Ascending aorta (tissue), 2 donors: ENCODE data around the gene PEX26. TPM values are rescaled to one million over a fixed set of nuclear protein-coding genes. Genes with fewer than 3 reads are reported as not detected.

Source experiments
- DNase-seq, 2 donors: peaks; one replicate each; pipeline ENCODE4 v3.0.0-alpha.2; 2019; ENCODE audit warnings: low spot score in 2 of 2
- H3K27ac ChIP-seq, 2 donors: fragments of 200-600 bp; sonication (generic); one replicate each; pipeline ENCODE4 v1.5.1; 2016 to 2017; ENCODE audit warnings: mild to moderate bottlenecking in 1 of 2
- H3K27me3 ChIP-seq: fragments of 200-600 bp; sonication (generic); one replicate; pipeline ENCODE4 v1.5.1; 2017
- H3K36me3 ChIP-seq, 2 donors: fragments of 200-600 bp; sonication (generic); one replicate each; pipeline ENCODE4 v1.5.1; 2016
- H3K4me1 ChIP-seq, 2 donors: fragments of 200-600 bp; sonication (generic); one replicate each; pipeline ENCODE4 v1.5.1; 2016 to 2017; ENCODE audit warnings: mild to moderate bottlenecking in 1 of 2
- H3K4me3 ChIP-seq, 2 donors: fragments of 200-600 bp; sonication (generic); one replicate each; pipeline ENCODE4 v1.5.1; 2016 to 2017; ENCODE audit warnings: mild to moderate bottlenecking in 1 of 2
- H3K9me3 ChIP-seq, 2 donors: fragments of 200-600 bp; sonication (generic); one replicate each; pipeline ENCODE4 v1.5.1; 2016
- intact Hi-C: fragments of 100-400 bp; cut with DNase I; formaldehyde crosslinking; loops from one replicate; pipeline ENCODE4 v1.15.1; 2023
- total RNA-seq: library from RNA; depleted of rRNA; stranded (reverse); fragments of >200 nt; gene quantifications from one replicate; pipeline ENCODE4 v1.1.0, GENCODE V29; 2016
- TF ChIP-seq, protein P1 (sequence below), 3 experiments: fragments of 200-600 bp in 2 of 3; fragments of 450-650 bp in 1 of 3; sonication (generic) in 2 of 3; IDR thresholded peaks; one replicate each; pipeline ENCODE4 v1.5.1; 2016 to 2019; ENCODE audit warnings: antibody characterized with exemption in 3 of 3, mild to moderate bottlenecking in 1 of 3, moderate library complexity in 1 of 3

The PEX26 gene
- total RNA-seq, 1 donor from 2014 or later: 38.1 TPM

DNA sequence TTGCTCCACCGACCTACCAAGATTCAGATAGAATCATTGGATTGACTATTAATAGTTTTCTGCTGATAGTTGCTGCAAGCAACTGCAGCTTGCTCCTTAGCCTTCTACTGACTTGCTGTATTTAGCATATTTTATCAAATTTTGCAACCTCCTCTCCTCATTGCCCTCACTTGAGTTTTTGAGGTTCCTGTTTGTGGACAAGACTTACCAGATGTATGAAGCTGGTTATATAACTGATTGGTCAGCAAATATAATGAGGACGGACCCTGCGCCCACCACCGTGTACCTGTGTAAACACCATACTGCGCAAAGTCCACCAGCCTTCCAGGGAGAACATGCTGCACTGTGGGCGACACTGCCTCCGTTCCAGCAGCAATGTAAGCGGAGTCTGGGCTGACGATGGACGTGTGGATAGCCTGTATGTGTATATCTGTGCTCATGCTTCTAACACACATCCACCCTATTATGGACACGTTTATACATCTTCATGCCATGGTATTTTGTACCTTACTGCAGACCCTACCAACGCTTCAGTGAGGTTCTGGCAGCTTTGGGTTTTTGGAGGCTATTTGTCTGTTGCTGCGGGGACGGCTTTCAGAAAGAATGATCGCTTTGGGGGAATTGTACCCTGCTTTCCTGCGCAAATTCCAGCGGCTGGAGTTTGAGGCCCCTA lies 70.6 kb downstream of the PEX26 start:
- Histone ChIP-seq H3K27me3 (no peaks in the 10 kb centered on the region), H3K9me3 (no peaks in the 10 kb centered on the region), H3K4me1 (peaks cover 0 to 2% of the 10 kb centered on the region in 2 donors), H3K4me3 (no peak overlapping the region), H3K36me3 (no peaks in the 10 kb centered on the region), H3K27ac (no peak overlapping the region)
- no peak for DNase-seq
- TF ChIP-seq, protein P1, sequence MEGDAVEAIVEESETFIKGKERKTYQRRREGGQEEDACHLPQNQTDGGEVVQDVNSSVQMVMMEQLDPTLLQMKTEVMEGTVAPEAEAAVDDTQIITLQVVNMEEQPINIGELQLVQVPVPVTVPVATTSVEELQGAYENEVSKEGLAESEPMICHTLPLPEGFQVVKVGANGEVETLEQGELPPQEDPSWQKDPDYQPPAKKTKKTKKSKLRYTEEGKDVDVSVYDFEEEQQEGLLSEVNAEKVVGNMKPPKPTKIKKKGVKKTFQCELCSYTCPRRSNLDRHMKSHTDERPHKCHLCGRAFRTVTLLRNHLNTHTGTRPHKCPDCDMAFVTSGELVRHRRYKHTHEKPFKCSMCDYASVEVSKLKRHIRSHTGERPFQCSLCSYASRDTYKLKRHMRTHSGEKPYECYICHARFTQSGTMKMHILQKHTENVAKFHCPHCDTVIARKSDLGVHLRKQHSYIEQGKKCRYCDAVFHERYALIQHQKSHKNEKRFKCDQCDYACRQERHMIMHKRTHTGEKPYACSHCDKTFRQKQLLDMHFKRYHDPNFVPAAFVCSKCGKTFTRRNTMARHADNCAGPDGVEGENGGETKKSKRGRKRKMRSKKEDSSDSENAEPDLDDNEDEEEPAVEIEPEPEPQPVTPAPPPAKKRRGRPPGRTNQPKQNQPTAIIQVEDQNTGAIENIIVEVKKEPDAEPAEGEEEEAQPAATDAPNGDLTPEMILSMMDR (IDR thresholded peaks at IDR 0.05): no peak
- intact Hi-C loops: no loop called here

DNA sequence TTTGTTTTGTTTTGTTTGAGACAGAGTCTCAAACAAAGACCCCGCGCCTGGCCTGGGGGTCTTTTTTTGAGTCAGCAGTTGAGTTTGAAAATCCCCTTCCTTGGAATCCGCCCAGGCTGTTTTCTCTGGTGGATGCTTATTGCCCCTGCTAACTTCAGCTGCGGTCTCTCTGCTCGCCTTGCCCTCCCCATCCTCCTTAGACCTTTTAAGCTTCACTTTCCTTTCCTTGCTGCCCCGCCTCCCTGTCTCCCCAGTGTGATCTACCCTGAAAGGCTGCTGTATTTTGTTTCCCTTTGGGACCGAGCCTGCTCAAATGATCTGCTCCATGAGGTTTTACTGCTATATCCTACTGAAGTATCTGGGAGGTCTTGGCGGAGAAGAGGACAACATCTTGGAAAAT lies 74.7 kb downstream of the PEX26 start:
- no peaks in the 10 kb centered on the region for H3K27me3 ChIP-seq
- H3K27ac ChIP-seq: no peak overlapping the region
- TF ChIP-seq, protein P1 (IDR thresholded peaks at IDR 0.05): no peak
- intact Hi-C loops: no loop called here
- no peaks in the 10 kb centered on the region for H3K9me3 ChIP-seq
- peaks cover 6 to 9% of the 10 kb centered on the region in 2 donors for H3K4me1 ChIP-seq
- DNase-seq: no peak
- no peaks in the 10 kb centered on the region for H3K36me3 ChIP-seq
- no peak overlapping the region for H3K4me3 ChIP-seq

DNA sequence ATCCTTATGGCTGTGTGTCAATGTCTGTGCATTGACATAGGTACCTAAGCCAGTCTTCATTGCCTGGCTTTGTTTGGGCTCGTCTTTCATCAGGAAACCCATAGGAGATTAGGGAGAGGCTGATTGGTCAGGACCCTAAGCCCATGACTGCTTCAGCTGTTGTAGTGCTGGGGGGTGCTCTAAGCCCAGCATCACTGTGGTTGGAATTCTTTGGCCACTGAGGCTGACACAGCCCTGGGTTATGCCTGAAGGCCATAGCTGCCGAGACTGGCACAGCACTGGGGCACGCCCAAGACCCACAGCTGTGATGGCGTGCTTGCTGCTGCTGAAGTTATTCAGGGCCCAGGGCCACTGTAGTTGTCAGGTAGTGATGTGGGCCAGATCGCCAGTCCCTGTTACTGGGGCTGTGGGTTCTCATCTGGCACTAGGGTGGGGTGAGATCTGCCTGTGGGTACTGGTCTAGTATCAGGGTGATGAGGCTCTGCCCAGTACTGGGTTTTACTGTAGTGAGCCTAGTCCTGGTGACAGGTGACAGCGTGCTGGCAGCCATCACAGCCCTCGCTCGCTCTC lies 77.1 kb downstream of the PEX26 start:
- no peaks in the 10 kb centered on the region for H3K9me3 ChIP-seq
- intact Hi-C loops: no loop called here
- TF ChIP-seq, protein P1 (IDR thresholded peaks at IDR 0.05): no peak
- H3K27ac ChIP-seq: no peak overlapping the region
- H3K4me3 ChIP-seq: no peak overlapping the region
- H3K27me3 ChIP-seq: no peaks in the 10 kb centered on the region
- DNase-seq: no peak
- H3K4me1 ChIP-seq: peaks cover 6 to 9% of the 10 kb centered on the region in 2 donors
- H3K36me3 ChIP-seq: no peaks in the 10 kb centered on the region

Other genes with a start within 250 kb of the PEX26 start
- 36.9 TPM for gene MICAL3, start 53.4 kb upstream of the PEX26 start, total RNA-seq
- not detected for gene TUBA8, start 32.8 kb downstream of the PEX26 start, total RNA-seq
- gene USP18, start 72.2 kb downstream of the PEX26 start, total RNA-seq: 6.7 TPM